H1 (cell line): Measurements from ENCODE around the gene ZNF618. TPM values are rescaled to one million over a fixed set of nuclear protein-coding genes. Genes with fewer than 3 reads are reported as not detected.

ENCODE experiments used
- CTCF ChIA-PET: fragments of 300-600 bp; sonication (Branson Sonifier 250); formaldehyde crosslinking; loops from one replicate; lab custom pipeline; 2021; ENCODE audit not compliant: partially characterized antibody; lab: Charles Lee
- POLR2A ChIA-PET: fragments of 300-600 bp; sonication (Branson Sonifier 250); formaldehyde crosslinking; loops from one replicate; lab custom pipeline; 2021; ENCODE audit warnings: inconsistent platforms; ENCODE audit not compliant: partially characterized antibody; lab: Charles Lee
- DNase-seq, 2 experiments: peaks; one replicate each; pipeline versions ENCODE4 v3.0.0 to v3.0.0-alpha.2; 2010 to 2022; ENCODE audit warnings: low spot score in 2 of 2, low read depth in 1 of 2, mixed read lengths in 1 of 2
- FAIRE-seq: peaks from 2 replicates; lab custom pipeline; 2011; peaks lifted over from hg19 to GRCh38; lab: Jason Lieb, UNC
- H2AFZ ChIP-seq: 2 replicates; pipeline ENCODE4 v1.8.1; 2012; ENCODE audit warnings: low read length, inconsistent platforms
- H2AK5ac ChIP-seq: 2 replicates; pipeline ENCODE4 v1.6.1; 2013; ENCODE audit warnings: low read depth, low read length
- H2BK120ac ChIP-seq: replicated peaks from 2 replicates; pipeline ENCODE3; 2013; ENCODE audit warnings: low read depth, low read length, inconsistent platforms
- H2BK12ac ChIP-seq: 2 replicates; pipeline ENCODE4 v1.6.1; 2013; ENCODE audit warnings: low read depth, low read length
- H2BK15ac ChIP-seq: 2 replicates; pipeline ENCODE4 v1.6.1; 2013; ENCODE audit warnings: low read length
- H2BK20ac ChIP-seq: 2 replicates; pipeline ENCODE4 v1.6.1; 2013; ENCODE audit warnings: low read length
- H2BK5ac ChIP-seq: 2 replicates; pipeline ENCODE4 v1.6.1; 2013; ENCODE audit warnings: low read depth, low read length
- H3K14ac ChIP-seq: 2 replicates; pipeline ENCODE4 v1.6.1; 2013; ENCODE audit warnings: inconsistent platforms; ENCODE audit not compliant: insufficient read length
- H3K18ac ChIP-seq: 2 replicates; pipeline ENCODE4 v1.6.1; 2013; ENCODE audit warnings: low read length; ENCODE audit errors: extremely low read depth
- H3K23ac ChIP-seq: 2 replicates; pipeline ENCODE4 v1.6.1; 2013; ENCODE audit warnings: inconsistent platforms; ENCODE audit not compliant: insufficient read length
- H3K23me2 ChIP-seq: 2 replicates; pipeline ENCODE4 v1.6.1; 2013; ENCODE audit warnings: low read depth, low read length
- H3K27ac ChIP-seq: 2 replicates; pipeline ENCODE4 v1.6.1; 2011; ENCODE audit warnings: low read depth, low read length, inconsistent platforms
- H3K27me3 ChIP-seq, 4 experiments: replicated peaks in 1 of 4; 1 replicate in 1 of 4; 2 replicates in 3 of 4; pipeline versions ENCODE4 v1.6.1 to v1.8.1; 2011 to 2013; ENCODE audit warnings: low read length in 3 of 4, mild to moderate bottlenecking in 3 of 4, inconsistent platforms in 2 of 4, mixed read lengths in 2 of 4, moderate library complexity in 1 of 4; ENCODE audit not compliant: control insufficient read depth in 3 of 4, insufficient read depth in 3 of 4; ENCODE audit errors: extremely low read depth in 1 of 4
- H3K36me3 ChIP-seq, 4 experiments: 2 replicates each; pipeline versions ENCODE4 v1.6.1 to v1.8.1; 2011 to 2013; ENCODE audit warnings: mild to moderate bottlenecking in 4 of 4, low read length in 3 of 4, moderate library complexity in 2 of 4, control low read depth in 1 of 4, inconsistent platforms in 1 of 4; ENCODE audit not compliant: insufficient read depth in 4 of 4, control insufficient read depth in 2 of 4
- H3K4ac ChIP-seq: replicated peaks from 2 replicates; pipeline ENCODE3; 2013; ENCODE audit warnings: low read length, low read depth, mixed read lengths, inconsistent platforms; ENCODE audit not compliant: insufficient read length
- H3K4me1 ChIP-seq, 4 experiments: replicated peaks in 1 of 4; 1 replicate in 1 of 4; 2 replicates in 3 of 4; pipeline versions ENCODE4 v1.6.1 to v1.8.1; 2011 to 2013; ENCODE audit warnings: low read length in 3 of 4, inconsistent platforms in 2 of 4, mixed read lengths in 1 of 4; ENCODE audit not compliant: insufficient read depth in 4 of 4, control insufficient read depth in 3 of 4
- H3K4me2 ChIP-seq, 2 experiments: 2 replicates each; pipeline versions ENCODE4 v1.6.1 to v1.8.1; 2011 to 2013; ENCODE audit warnings: low read depth in 2 of 2, low read length in 2 of 2, control low read depth in 1 of 2, inconsistent platforms in 1 of 2, mild to moderate bottlenecking in 1 of 2; ENCODE audit not compliant: insufficient read depth in 1 of 2
- H3K4me3 ChIP-seq, 4 experiments: fragments of 200-600, 300-600 bp in 1 of 4; sonication (generic), shearing (Covaris generic), sonication (Bioruptor Twin) in 1 of 4; 2 replicates each; pipeline versions ENCODE4 v1.5.1 to v1.8.1; 2011 to 2016; ENCODE audit warnings: low read length in 4 of 4, low read depth in 3 of 4, control low read depth in 2 of 4, inconsistent platforms in 2 of 4, mild to moderate bottlenecking in 2 of 4, mixed read lengths in 1 of 4, moderate library complexity in 1 of 4; ENCODE audit not compliant: insufficient read depth in 2 of 4; ENCODE audit errors: extremely low read depth in 1 of 4
- H3K56ac ChIP-seq: replicated peaks from 2 replicates; pipeline ENCODE3; 2013; ENCODE audit warnings: low read depth, mild to moderate bottlenecking, mixed read lengths, low read length, inconsistent platforms; ENCODE audit not compliant: insufficient read length
- H3K79me1 ChIP-seq: 2 replicates; pipeline ENCODE4 v1.6.1; 2013; ENCODE audit warnings: low read depth, low read length, control low read depth
- H3K79me2 ChIP-seq, 2 experiments: 2 replicates each; pipeline versions ENCODE4 v1.6.1 to v1.8.1; 2012 to 2013; ENCODE audit warnings: low read length in 2 of 2, mild to moderate bottlenecking in 2 of 2, inconsistent platforms in 1 of 2; ENCODE audit not compliant: insufficient read depth in 2 of 2, control insufficient read depth in 1 of 2
- H3K9ac ChIP-seq, 4 experiments: replicated peaks in 1 of 4; 1 replicate in 1 of 4; 2 replicates in 3 of 4; pipeline versions ENCODE4 v1.6.1 to v1.8.1; 2011 to 2013; ENCODE audit warnings: low read depth in 3 of 4, low read length in 3 of 4, control low read depth in 2 of 4, mild to moderate bottlenecking in 2 of 4, moderate library complexity in 2 of 4, inconsistent platforms in 1 of 4; ENCODE audit errors: extremely low read depth in 1 of 4
- H3K9me3 ChIP-seq, 2 experiments: 2 replicates each; pipeline versions ENCODE4 v1.6.1 to v1.8.1; 2012 to 2013; ENCODE audit warnings: mild to moderate bottlenecking in 2 of 2, moderate library complexity in 2 of 2, control low read depth in 1 of 2, inconsistent platforms in 1 of 2, low read depth in 1 of 2, low read length in 1 of 2, mixed read lengths in 1 of 2; ENCODE audit not compliant: insufficient read depth in 2 of 2
- H4K20me1 ChIP-seq, 2 experiments: replicated peaks in 1 of 2; 2 replicates each; pipeline versions ENCODE3 to v1.8.1; 2011 to 2013; ENCODE audit warnings: inconsistent platforms in 2 of 2, low read length in 2 of 2, mild to moderate bottlenecking in 1 of 2; ENCODE audit not compliant: insufficient read depth in 2 of 2, control insufficient read depth in 1 of 2
- H4K5ac ChIP-seq: 2 replicates; pipeline ENCODE4 v1.6.1; 2013; ENCODE audit warnings: low read length, low read depth, mixed read lengths, inconsistent platforms; ENCODE audit not compliant: insufficient read length
- H4K8ac ChIP-seq: 2 replicates; pipeline ENCODE4 v1.8.0; 2013; ENCODE audit warnings: mild to moderate bottlenecking, moderate library complexity, low read length, inconsistent platforms; ENCODE audit not compliant: insufficient read depth; ENCODE audit errors: extremely low read depth
- H4K91ac ChIP-seq: replicated peaks from 2 replicates; pipeline ENCODE3; 2013; ENCODE audit warnings: low read length, mixed read lengths, inconsistent platforms; ENCODE audit not compliant: insufficient read length
- CTBP2 ChIP-seq: IDR thresholded peaks from 2 replicates; pipeline ENCODE4 v1.7.0; 2011; ENCODE audit warnings: borderline replicate concordance, mild to moderate bottlenecking, moderate library complexity, mixed read lengths, low read length; ENCODE audit not compliant: insufficient read depth, insufficient read length
- JUND ChIP-seq: IDR thresholded peaks from 2 replicates; pipeline ENCODE4 v1.6.1; 2011; ENCODE audit warnings: mild to moderate bottlenecking, improper control_type of control experiment, low read length
- KDM1A ChIP-seq: fragments of 200-600, 300-600 bp; sonication (generic); IDR thresholded peaks from 2 replicates; pipeline ENCODE4 v1.7.1; 2016; ENCODE audit warnings: mild to moderate bottlenecking, low read length, borderline replicate concordance
- KDM4A ChIP-seq: IDR thresholded peaks from one replicate; pipeline ENCODE4 v1.7.1; 2012; ENCODE audit warnings: low read depth, mild to moderate bottlenecking, moderate library complexity, low read length, inconsistent platforms; ENCODE audit not compliant: severe bottlenecking
- PHF8 ChIP-seq: fragments of 200-600 bp; sonication (generic); conservative IDR thresholded peaks from 2 replicates; pipeline ENCODE4 v1.7.1; 2012; ENCODE audit warnings: low read depth, mild to moderate bottlenecking, inconsistent platforms, low read length, moderate library complexity
- RFX5 ChIP-seq: IDR thresholded peaks from 2 replicates; pipeline ENCODE4 v1.6.1; 2011; ENCODE audit warnings: low read depth, low read length, improper control_type of control experiment, borderline replicate concordance
- RNF2 ChIP-seq: fragments of 200-900, 300-1000 bp; sonication (generic); IDR thresholded peaks from 2 replicates; pipeline ENCODE4 v1.7.1; 2016; ENCODE audit warnings: borderline replicate concordance, low read depth, mild to moderate bottlenecking, antibody characterized with exemption, low read length; ENCODE audit not compliant: poor library complexity, severe bottlenecking; ENCODE audit errors: missing control alignments
- SIX5 ChIP-seq: IDR thresholded peaks from 2 replicates; pipeline ENCODE4 v1.6.1; 2011; ENCODE audit warnings: mild to moderate bottlenecking, low read depth, low read length
- SRF ChIP-seq: IDR thresholded peaks from 2 replicates; pipeline ENCODE4 v1.6.1; 2011; ENCODE audit warnings: mild to moderate bottlenecking, low read depth, low read length, moderate library complexity
- YY1 ChIP-seq: IDR thresholded peaks from 2 replicates; pipeline ENCODE4 v1.6.1; 2011; ENCODE audit warnings: low read depth, mild to moderate bottlenecking, low read length
- ZNF274 ChIP-seq: IDR thresholded peaks from 2 replicates; pipeline ENCODE4 v1.7.0; 2012; ENCODE audit warnings: low read length, borderline replicate concordance; ENCODE audit errors: extremely low read depth
- whole genome bisulfite sequencing, 2 experiments: shearing (Covaris generic) in 1 of 2; methylation state at CpG; one replicate each; pipeline versions ENCODE4 v1.1.6 to v1.1.7; 2013 to 2015; ENCODE audit warnings: low lambda C conversion rate in 2 of 2, mixed read lengths in 2 of 2, inconsistent platforms in 1 of 2, low coverage in 1 of 2, missing lambda C conversion rate in 1 of 2; ENCODE audit not compliant: insufficient replicate concordance in 2 of 2, insufficient coverage in 1 of 2, insufficient read length in 1 of 2; ENCODE audit errors: extremely low coverage in 1 of 2, missing lambda C conversion rate in 1 of 2; 5-methylcytosine and 5-hydroxymethylcytosine counted together
- polyA plus RNA-seq, 7 experiments: library from polyadenylated mRNA; depleted of rRNA in 3 of 7; stranded (reverse) in 5 of 7; unstranded in 2 of 7; fragments of >200 nt in 5 of 7; fragments of 200-250 nt in 2 of 7; gene quantifications; 1 replicate in 5 of 7; 2 replicates in 1 of 7; 4 replicates in 1 of 7; pipeline versions ENCODE4 v1.2.1 to v1.2.3, GENCODE V29; 2011 to 2013; ENCODE audit warnings: missing spikeins in 2 of 7, mixed read lengths in 2 of 7
- total RNA-seq: library from RNA; stranded (reverse); fragmentation: NEBNext Ultra II Directional; extraction: Animal tissue kit (Norgen Biotek cat#: 25700); gene quantifications from 2 replicates; pipeline ENCODE4 v1.2.1, GENCODE V29; 2021

The ZNF618 gene
- total and polyA plus RNA-seq, 2 of the 8 experiments (the other 6 are each of a cell fraction or from before 2014, with no cell fraction given): 9.6 to 28.5 TPM

DNA sequence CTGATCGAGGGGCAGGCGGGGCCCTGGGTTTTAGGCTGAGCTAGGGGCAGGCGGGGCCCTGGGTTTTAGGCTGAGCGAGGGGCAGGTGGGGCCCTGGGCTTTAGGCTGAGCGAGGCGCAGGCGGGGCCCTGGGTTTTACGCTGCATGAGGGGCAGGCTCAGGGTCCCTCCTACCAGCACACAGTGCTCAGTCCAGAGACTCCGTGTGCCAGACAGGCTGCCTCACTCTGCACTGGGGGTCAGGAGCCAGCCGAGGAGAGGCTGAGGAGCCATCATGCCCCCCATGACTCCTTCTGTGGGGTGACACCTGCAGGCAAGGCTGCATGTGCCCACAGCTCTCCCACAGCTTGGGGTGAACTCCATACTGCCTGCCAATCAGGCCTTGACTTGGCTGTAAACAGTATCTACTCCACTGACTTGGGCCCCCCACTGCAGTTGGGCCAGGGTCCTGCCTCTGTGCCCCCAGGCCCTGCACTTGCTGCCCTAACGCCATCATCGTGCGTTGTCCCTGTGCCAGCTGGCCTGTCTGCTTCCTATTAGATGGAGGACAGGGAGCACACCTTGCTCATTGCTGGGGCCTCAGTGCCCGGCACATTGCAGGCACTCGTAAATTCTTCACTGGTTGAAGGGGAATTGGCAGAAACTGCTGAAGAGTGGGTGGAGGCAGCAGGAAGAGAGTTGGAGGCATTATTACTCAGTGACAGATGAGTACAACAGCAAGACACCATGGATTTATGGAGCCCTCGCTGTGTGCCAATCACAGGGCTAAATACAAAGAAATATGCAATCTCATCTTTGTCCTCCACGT, 123.3 kb downstream of the ZNF618 start:
- Histone ChIP-seq H3K14ac (no peak overlapping the region), H2AK5ac (no peak overlapping the region), H3K4me3 (no peak overlapping the region), H3K27ac (no peak overlapping the region), H4K91ac (no peak overlapping the region), H3K4me1 (no peaks in the 10 kb centered on the region), H3K79me2 (no peaks in the 10 kb centered on the region), H2AFZ (no peak overlapping the region), H2BK15ac (no peak overlapping the region), H3K4me2 (no peak overlapping the region), H2BK20ac (no peak overlapping the region), H2BK5ac (no peak overlapping the region; the same call in 1 of the 2 replicates), H3K36me3 (peaks cover 0 to under 1% (median 0%) of the 10 kb centered on the region in 4 experiments; a peak in 3 of 8 replicates), H3K4ac (no peak overlapping the region), H3K27me3 (no peaks in the 10 kb centered on the region), H4K5ac (no peak overlapping the region), H3K9ac (no peak overlapping the region), H3K23me2 (no peaks in the 10 kb centered on the region), H3K9me3 (no peaks in the 10 kb centered on the region), H3K18ac (no peak overlapping the region), H3K56ac (no peak overlapping the region), H3K23ac (no peak overlapping the region), H4K20me1 (peaks cover 2 to 4% of the 10 kb centered on the region in 2 experiments), H3K79me1 (no peaks in the 10 kb centered on the region), H2BK12ac (no peak overlapping the region), H4K8ac (peak overlapping the region; percentile 22; the same call in 1 of the 2 replicates), H2BK120ac (no peak overlapping the region)
- ChIA-PET CTCF (interaction anchor here (1.0 to 1.8 kb wide), 5 partner anchors 10 to 34 kb away, joined by 3 to 6 read pairs (median 3); no protein-coding TSS in a partner anchor), POLR2A (no interaction called here)
- DNase-seq (peak in 1 of 2 experiments; percentile 35), FAIRE-seq (no peak)
- 91% methylated on average over 15 of the region's 17 CpGs; no CpG with 5 or more reads in 1 of the 2 experiments for WGBS, 2 experiments
- TF ChIP-seq CTBP2 (no peak), KDM1A (no peak), KDM4A (no peak), JUND (no peak), PHF8 (no peak), ZNF274 (no peak), RFX5 (no peak), RNF2 (no peak), SRF (no peak), SIX5 (no peak), YY1 (no peak)
